HepG2 (cell line): ENCODE results near the gene CGREF1. TPM values are rescaled to one million over a fixed set of nuclear protein-coding genes. Genes with fewer than 3 reads are reported as not detected.

Experiments
- FOXP1 ChIP-seq, 2 experiments: fragments of 450-650 bp in 1 of 2; IDR thresholded peaks; 2 replicates each; pipeline ENCODE4 v1.6.1; 2017 to 2018; ENCODE audit warnings: antibody characterized with exemption in 1 of 2
- HNRNPL ChIP-seq: fragments of 200-400 bp; formaldehyde crosslinking; IDR thresholded peaks from 2 replicates; pipeline ENCODE4 v1.6.1; 2017; ENCODE audit warnings: mild to moderate bottlenecking, low read depth, low read length
- ISL2 ChIP-seq: sonication (generic); formaldehyde crosslinking; IDR thresholded peaks from 2 replicates; pipeline ENCODE4 v1.5.0; 2020; ENCODE audit warnings: missing genetic modification reagents
- KDM5A ChIP-seq: fragments of 200-600 bp; sonication (generic); IDR thresholded peaks from 2 replicates; pipeline ENCODE4 v1.7.0; 2018; ENCODE audit warnings: antibody characterized with exemption, mild to moderate bottlenecking, low read length, borderline replicate concordance
- MIER3 ChIP-seq: IDR thresholded peaks from 2 replicates; pipeline ENCODE4 v1.6.1; 2016; ENCODE audit warnings: missing compliant biosample characterization, borderline replicate concordance
- NFATC3 ChIP-seq: sonication (generic); formaldehyde crosslinking; IDR thresholded peaks from 2 replicates; pipeline ENCODE4 v1.5.1; 2020; ENCODE audit warnings: mild to moderate bottlenecking, missing genetic modification reagents
- RXRA ChIP-seq: sonication (generic); formaldehyde crosslinking; IDR thresholded peaks from 2 replicates; pipeline ENCODE4 v1.5.1; 2020; ENCODE audit warnings: missing genetic modification reagents
- SIN3B ChIP-seq: fragments of 150-350 bp; IDR thresholded peaks from 2 replicates; pipeline ENCODE4 v1.6.1; 2014; ENCODE audit warnings: low read length
- SMC3 ChIP-seq: IDR thresholded peaks from 2 replicates; pipeline ENCODE4 v1.6.1; 2011; ENCODE audit warnings: low read length, improper control_type of control experiment
- SNRNP70 ChIP-seq: fragments of 200-400 bp; formaldehyde crosslinking; IDR thresholded peaks from 2 replicates; pipeline ENCODE4 v1.6.1; 2017; ENCODE audit warnings: mild to moderate bottlenecking, low read depth, low read length, moderate library complexity
- XRCC5 ChIP-seq: fragments of 200-400 bp; formaldehyde crosslinking; optimal IDR thresholded peaks from 2 replicates; pipeline ENCODE3; 2017; ENCODE audit warnings: mild to moderate bottlenecking, low read length
- ZEB1 ChIP-seq: IDR thresholded peaks from 2 replicates; pipeline ENCODE4 v1.6.1; 2012; ENCODE audit warnings: mild to moderate bottlenecking, low read depth, inconsistent platforms; ENCODE audit not compliant: insufficient replicate concordance
- ZFP37 ChIP-seq: sonication (generic); formaldehyde crosslinking; IDR thresholded peaks from 2 replicates; pipeline ENCODE4 v1.4.0; 2020; ENCODE audit warnings: missing genetic modification reagents, borderline replicate concordance
- ZNF468 ChIP-seq: sonication (generic); formaldehyde crosslinking; IDR thresholded peaks from 2 replicates; pipeline ENCODE4 v1.8.0; 2022; ENCODE audit warnings: mild to moderate bottlenecking, moderate library complexity, missing genetic modification reagents
- ZNF792 ChIP-seq: IDR thresholded peaks from 2 replicates; pipeline ENCODE4 v1.6.1; 2016
- polyA plus RNA-seq, 8 experiments: library from polyadenylated mRNA; depleted of rRNA in 3 of 8; stranded (reverse) in 7 of 8; unstranded in 1 of 8; fragments of >200 nt; fragmentation: Illumina TruSeq in 4 of 8; extraction: Trizol in 4 of 8; gene quantifications; 2 replicates each; pipeline versions ENCODE4 v1.2.1 to v1.2.3, GENCODE V29; 2011 to 2016; ENCODE audit warnings: low read depth in 4 of 8, missing spikeins in 1 of 8, mixed read lengths in 1 of 8; ENCODE audit not compliant: insufficient read depth in 1 of 8
- total RNA-seq, 5 experiments: library from RNA; depleted of rRNA; stranded (reverse); fragments of >200 nt; fragmentation: Illumina TruSeq; extraction: Trizol; gene quantifications; 2 replicates each; pipeline ENCODE4 v1.2.3, GENCODE V29; 2016; ENCODE audit warnings: low read depth in 1 of 5
- TF ChIP-seq, protein P1 (sequence below): sonication (generic); formaldehyde crosslinking; IDR thresholded peaks from 2 replicates; pipeline ENCODE4 v1.8.0; 2023; ENCODE audit warnings: mild to moderate bottlenecking, missing genetic modification reagents
- TF ChIP-seq, protein P2 (sequence below): sonication (generic); formaldehyde crosslinking; IDR thresholded peaks from 2 replicates; pipeline ENCODE4 v1.4.0; 2020; ENCODE audit warnings: mild to moderate bottlenecking, missing genetic modification reagents
- TF ChIP-seq, protein P3 (sequence below): sonication (generic); formaldehyde crosslinking; IDR thresholded peaks from 2 replicates; pipeline ENCODE4 v1.8.1; 2022; ENCODE audit warnings: mild to moderate bottlenecking, missing genetic modification reagents

The CGREF1 gene
- total and polyA plus RNA-seq, 2 of the 13 experiments (the other 11 are each of a cell fraction or from before 2014, with no cell fraction given): 13.9 to 23.4 TPM

DNA sequence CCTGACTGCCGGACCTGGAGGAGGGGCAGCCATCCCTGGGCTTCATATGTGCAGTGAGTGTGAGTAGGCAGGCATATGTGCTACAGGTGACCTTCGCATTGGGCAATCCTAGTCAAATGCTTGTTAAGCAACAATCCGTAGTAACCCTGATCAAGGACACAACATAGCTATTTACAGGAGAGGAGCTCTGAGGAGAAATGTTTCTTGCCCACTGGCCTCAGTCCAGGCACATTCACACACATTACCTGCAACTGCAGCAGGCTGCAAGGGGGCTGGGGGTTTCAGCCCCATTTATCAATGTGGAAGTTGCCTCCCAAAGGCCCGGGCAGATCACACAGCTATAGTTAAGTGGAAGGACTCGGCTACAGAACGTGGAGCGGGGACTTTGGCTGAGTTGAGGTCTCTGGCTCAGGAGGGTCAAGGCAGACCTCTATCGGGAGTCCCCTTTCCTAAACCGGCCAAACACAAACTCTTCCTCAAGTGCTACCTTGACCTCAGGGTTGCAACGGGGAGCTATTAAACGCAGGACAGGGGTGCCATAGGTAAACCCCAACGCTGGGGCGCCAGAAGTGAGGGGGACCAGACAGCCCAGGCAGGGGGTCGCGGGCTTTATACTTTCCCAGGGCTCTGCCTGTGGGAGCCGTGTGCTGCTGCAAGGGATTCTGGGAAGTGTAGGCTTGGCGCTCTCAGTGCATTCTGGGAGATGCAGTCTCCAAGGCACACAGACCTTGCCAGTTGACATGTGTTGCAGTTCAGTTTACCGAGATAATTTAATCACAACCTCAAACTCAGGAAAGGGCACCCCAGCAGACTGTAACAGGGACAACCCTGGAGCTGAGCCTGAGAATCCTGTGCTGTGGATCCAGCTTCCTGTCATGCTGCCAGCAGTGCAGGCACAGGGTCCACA is 22.9 kb downstream of the CGREF1 start (continued):
- TF ChIP-seq, protein P1, sequence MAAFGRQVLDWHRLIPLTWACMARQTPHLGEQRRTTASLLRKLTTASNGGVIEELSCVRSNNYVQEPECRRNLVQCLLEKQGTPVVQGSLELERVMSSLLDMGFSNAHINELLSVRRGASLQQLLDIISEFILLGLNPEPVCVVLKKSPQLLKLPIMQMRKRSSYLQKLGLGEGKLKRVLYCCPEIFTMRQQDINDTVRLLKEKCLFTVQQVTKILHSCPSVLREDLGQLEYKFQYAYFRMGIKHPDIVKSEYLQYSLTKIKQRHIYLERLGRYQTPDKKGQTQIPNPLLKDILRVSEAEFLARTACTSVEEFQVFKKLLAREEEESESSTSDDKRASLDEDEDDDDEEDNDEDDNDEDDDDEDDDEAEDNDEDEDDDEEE (CRISPR knock-in tag): peak; percentile 96; the same call in 1 of the 2 replicates
- TF ChIP-seq ZFP37 (CRISPR knock-in tag) (peak; percentile 93; the same call in 1 of the 2 replicates), ZEB1 (peak; percentile 88), MIER3 (CRISPR knock-in tag) (peak; percentile 98), ISL2 (peak; percentile 93), ZNF792 (CRISPR knock-in tag) (peak; percentile 96), SNRNP70 (no peak), SMC3 (peak; percentile 41; the same call in 1 of the 2 replicates), XRCC5 (peak; percentile 13), KDM5A (no peak), FOXP1 (IDR thresholded peaks at IDR 0.05) (peak; percentile 84), FOXP1 (CRISPR knock-in tag; IDR thresholded peaks at IDR 0.05) (peak; percentile 96), SIN3B (0 out of 2 replicates have a peak, but pooled peaks have one; percentile 9), NFATC3 (CRISPR knock-in tag) (peak; percentile 97), HNRNPL (0 out of 2 replicates have a peak, but pooled peaks have one; percentile 36), RXRA (CRISPR knock-in tag) (peak; percentile 93), ZNF468 (CRISPR knock-in tag) (0 out of 2 replicates have a peak, but pooled peaks have one; percentile 67)
- TF ChIP-seq, protein P2, sequence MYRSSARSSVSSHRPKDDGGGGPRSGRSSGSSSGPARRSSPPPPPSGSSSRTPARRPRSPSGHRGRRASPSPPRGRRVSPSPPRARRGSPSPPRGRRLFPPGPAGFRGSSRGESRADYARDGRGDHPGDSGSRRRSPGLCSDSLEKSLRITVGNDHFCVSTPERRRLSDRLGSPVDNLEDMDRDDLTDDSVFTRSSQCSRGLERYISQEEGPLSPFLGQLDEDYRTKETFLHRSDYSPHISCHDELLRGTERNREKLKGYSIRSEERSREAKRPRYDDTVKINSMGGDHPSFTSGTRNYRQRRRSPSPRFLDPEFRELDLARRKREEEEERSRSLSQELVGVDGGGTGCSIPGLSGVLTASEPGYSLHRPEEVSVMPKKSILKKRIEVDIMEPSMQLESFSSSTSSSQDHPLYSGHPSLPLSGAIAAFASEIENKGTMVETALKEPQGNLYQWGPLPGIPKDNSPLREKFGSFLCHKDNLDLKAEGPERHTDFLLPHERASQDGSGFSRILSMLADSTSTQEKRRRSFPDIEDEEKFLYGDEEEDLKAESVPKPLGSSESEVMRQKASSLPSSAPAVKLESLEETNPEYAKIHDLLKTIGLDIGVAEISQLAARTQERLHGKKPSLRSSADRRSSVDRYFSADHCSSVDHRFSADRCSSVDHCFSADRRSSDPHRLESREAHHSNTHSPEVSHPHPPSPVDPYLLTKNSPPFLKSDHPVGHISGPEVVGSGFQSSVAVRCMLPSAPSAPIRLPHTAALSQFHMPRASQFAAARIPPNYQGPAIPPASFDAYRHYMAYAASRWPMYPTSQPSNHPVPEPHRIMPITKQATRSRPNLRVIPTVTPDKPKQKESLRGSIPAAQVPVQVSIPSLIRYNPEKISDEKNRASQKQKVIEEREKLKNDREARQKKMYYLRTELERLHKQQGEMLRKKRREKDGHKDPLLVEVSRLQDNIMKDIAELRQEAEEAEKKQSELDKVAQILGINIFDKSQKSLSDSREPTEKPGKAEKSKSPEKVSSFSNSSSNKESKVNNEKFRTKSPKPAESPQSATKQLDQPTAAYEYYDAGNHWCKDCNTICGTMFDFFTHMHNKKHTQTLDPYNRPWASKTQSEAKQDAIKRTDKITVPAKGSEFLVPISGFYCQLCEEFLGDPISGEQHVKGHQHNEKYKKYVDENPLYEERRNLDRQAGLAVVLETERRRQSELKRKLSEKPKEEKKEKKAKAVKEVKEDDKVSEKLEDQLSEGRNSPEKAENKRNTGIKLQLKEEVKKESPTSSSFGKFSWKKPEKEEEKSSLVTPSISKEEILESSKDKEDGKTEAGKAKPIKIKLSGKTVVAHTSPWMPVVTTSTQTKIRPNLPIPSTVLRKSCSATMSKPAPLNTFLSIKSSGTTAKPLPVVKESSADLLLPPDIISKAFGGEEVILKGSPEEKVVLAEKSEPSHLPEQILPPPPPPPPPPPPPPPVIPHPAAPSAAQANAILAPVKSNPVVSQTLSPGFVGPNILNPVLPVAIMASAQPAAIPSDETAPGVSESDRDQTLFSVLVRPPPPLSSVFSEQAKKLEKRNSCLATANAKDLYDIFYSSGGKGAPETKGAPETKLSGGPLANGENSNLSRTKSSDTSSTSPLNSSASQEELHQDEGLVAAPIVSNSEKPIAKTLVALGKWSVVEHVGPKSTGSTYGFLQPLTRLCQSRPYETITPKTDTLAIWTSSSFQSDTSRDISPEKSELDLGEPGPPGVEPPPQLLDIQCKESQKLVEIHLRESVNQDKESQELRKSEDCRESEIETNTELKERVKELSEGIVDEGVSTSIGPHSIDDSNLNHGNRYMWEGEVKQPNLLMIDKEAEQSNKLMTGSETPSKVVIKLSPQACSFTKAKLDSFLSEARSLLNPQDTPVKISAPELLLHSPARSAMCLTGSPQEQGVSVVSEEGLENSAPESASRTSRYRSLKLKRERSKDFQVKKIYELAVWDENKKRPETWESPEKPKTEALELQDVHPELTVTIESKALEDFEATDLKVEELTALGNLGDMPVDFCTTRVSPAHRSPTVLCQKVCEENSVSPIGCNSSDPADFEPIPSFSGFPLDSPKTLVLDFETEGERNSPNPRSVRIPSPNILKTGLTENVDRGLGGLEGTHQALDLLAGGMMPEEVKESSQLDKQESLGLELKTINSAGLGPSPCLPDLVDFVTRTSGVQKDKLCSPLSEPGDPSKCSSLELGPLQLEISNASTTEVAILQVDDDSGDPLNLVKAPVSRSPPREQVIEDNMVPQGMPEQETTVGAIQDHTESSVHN (CRISPR knock-in tag): peak; percentile 92; the same call in 1 of the 2 replicates
- TF ChIP-seq, protein P3, sequence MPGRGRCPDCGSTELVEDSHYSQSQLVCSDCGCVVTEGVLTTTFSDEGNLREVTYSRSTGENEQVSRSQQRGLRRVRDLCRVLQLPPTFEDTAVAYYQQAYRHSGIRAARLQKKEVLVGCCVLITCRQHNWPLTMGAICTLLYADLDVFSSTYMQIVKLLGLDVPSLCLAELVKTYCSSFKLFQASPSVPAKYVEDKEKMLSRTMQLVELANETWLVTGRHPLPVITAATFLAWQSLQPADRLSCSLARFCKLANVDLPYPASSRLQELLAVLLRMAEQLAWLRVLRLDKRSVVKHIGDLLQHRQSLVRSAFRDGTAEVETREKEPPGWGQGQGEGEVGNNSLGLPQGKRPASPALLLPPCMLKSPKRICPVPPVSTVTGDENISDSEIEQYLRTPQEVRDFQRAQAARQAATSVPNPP (CRISPR knock-in tag): peak; percentile 91
